ENCODE results near the gene OR10P1.
"Not testable (repeated sequence)": the region's sequence is repeated elsewhere in the genome, so short reads cannot be mapped to it uniquely, and the experiment has no call there.

The OR10P1 gene

GRCh38 chr12:55636853-55637252 is at the start of gene OR10P1:
Gene OR10P1, plus strand, starts transcription at chr12:55636892. Its CDS starts 0 bp downstream, at chr12:55636892.
- no peak for DNase-seq (ENCODE audit: low read depth)

GRCh38 chr12:55590152-55590551 is 46.5 kb upstream of the OR10P1 start:
- not testable (repeated sequence) for DNase-seq (ENCODE audit: low read depth)

- DNase-seq (ENCODE audit: low read depth), result no peak
Observed at GRCh38 chr12:55607821-55608594, 28.7 kb upstream of the OR10P1 start.

DNA sequence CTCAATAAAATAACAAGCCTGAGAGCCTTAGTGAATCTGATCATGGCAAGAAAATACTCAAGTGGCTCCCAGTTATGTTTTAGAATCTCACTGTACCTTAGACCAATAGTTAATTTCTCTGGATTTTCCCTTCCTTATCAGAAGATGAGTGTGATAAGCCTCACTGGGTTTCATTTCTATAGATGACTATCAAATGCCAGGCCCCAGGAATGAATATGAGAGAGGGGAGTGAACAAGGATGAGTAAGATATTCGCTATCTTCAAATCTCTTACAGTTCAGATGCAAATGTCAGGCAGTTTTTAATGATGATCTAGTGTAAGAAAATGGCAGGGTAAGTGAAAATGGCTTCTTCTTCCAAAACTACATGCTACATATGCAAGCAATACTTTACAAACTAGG is 26.1 kb upstream of the OR10P1 start:
- no peak for DNase-seq (ENCODE audit: low read depth)

DNA sequence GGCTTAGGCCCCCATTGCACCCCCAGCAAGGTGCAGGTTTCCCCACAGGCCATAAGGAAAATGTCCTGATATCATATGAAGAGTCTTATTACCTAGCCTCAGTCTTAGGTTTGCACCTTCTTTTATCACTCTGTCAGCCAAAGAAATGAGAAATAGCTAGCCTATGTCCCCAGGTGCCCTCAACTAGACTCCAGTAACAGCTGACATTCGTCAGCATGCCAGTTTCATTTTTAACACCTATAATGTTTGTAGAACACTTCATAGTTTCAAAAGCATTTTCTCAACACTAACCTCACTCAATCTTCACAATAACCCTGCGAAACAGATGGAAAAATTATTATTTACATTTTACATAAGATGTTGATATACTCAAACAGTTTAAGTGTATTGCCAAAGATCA is 24.0 kb upstream of the OR10P1 start:
- no peak for DNase-seq (ENCODE audit: low read depth)

DNA sequence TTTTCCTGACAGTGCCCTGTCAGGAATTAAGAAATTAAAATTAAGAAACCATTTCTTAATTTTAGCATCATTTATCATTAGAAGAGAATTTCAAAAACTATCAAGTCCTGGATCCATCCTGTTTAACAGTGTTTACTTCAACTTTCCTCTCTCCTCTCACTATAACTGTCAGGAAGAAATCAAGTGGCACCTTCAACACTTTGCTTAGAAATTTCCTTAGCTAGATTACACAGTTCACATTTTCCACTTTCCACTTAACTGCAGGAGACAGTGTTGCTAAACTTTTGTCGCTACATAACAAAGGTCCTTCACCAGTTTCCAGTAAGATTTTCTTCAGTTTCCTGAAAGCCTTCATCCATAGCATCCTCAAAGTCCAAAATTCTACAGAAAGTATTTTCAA is 21.9 kb upstream of the OR10P1 start:
- no peak for DNase-seq (ENCODE audit: low read depth)

DNA sequence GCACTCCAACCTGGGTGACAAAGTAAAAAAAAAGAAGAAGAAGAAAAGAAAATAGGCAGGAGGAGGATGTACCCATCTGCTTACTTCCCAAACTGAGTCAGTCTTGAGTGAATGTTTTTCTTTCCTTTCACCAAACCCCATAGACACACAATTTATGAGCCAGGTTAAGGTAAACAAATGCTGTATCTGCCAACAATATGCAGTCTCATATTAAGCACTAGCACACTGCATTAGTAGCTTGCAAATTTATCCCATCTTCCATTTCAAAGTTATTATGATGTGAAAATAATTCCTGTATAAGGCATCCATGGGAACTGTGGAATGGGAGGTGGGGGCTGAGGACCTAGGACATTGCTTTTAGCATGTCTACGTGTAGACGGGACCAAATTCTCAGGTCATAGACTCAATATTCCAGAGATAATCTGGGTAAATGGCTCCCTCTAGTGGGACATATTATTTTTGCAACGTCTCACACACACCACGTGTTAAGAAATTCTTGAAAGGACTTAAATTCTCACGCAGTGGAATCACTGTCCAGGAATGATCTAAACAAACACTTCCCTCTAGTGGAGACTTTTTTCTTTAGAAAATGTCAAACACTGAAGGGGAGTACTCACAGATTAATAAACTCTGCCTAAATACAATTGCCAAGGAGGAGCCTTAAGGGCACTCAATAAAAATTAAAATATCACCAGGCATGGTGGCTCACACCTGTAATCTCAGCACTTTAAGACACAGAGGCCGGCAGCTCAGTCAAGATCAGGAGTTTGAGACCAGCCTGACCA is 17.1 kb upstream of the OR10P1 start:
- peak; percentile 84 for DNase-seq (ENCODE audit: low read depth)

- DNase-seq (ENCODE audit: low read depth), result no peak
Observed at GRCh38 chr12:55624056-55624455, 12.6 kb upstream of the OR10P1 start.

DNA sequence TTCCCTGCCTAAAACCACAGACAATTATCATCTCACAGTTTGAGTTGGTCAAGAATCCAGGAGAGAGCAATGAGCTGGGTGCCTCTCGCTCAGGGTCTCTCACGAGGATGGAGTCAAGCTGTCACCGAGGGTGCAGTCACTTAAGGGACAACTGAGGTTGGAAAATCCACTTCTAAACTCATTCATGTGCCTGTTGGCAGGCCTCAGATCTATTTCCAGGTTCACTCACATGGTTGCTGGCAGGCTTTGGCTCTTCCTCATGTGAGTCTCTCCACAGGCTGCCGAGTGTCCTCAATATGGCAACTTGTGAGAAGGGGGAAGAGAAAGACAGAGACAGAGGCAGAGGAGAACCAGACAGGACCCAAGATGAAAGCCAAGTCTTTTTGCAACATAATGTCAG is 10.5 kb upstream of the OR10P1 start:
- DNase-seq (ENCODE audit: low read depth), result no peak

DNA sequence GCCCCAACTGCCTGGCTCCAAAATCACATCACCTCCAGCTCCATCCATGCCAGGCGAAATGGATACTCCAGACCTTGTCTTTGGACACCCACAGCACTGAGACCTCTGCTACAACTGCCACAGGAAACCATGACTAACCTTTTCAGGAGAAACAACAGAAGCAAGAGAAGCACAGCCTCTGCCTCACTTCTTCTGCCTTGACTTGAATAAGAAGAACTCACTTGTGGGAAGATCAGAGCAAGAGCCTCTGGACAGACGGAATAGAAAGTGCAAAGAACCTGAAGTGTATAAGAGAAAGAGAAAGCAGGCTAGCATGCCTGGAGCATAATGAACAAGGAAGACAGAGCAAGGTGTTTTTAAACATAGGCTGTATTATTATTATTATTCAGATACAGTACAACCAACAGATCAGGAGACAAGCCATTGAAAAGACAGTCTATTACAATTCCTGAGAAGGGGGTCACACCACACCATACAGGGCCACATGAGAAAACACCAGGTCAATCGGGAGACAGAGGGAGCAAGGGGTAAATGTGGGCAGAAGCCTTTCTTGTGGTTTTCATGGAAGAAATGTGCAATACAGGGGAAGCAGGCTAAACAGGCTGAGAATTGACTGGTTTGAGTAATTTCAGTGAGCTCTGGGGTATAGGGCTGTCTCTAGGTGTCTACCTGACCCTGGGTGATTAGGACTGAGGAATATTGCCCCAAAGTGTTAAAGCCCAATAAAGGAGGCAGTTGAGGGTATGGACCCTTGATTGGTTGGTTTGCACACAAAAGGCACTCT is 7.4 kb upstream of the OR10P1 start:
- no peak for DNase-seq (ENCODE audit: low read depth)

DNA sequence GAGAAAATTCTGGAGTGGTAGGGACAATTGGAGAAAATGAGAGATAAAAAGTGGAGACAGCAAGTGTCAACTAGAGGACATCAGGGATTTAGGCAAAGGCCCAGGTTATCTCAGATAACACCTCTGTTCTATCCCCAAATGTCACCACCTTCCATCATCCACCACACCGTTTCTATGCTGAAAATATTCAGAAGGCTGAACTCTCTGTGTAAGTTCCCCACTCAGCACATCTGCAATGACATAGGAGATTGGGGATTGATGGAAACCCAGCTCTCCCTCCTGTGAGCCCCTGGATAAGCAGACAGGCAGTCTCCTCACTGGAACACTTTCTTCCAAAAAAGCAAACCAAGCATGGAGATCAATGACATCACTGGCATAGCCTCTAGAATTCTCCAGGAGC is 5.6 kb upstream of the OR10P1 start:
- DNase-seq (ENCODE audit: low read depth), result no peak

GRCh38 chr12:55631733-55632132 is 5.0 kb upstream of the OR10P1 start:
- no peak for DNase-seq (ENCODE audit: low read depth)

- DNase-seq (ENCODE audit: low read depth), result no peak
Observed at GRCh38 chr12:55633151-55633550, 3.5 kb upstream of the OR10P1 start.

GRCh38 chr12:55636116-55636655 is 506 bp upstream of the OR10P1 start:
- no peak for DNase-seq (ENCODE audit: low read depth)

GRCh38 chr12:55637467-55637866 is 775 bp downstream of the OR10P1 start:
- no peak for DNase-seq (ENCODE audit: low read depth)

DNA sequence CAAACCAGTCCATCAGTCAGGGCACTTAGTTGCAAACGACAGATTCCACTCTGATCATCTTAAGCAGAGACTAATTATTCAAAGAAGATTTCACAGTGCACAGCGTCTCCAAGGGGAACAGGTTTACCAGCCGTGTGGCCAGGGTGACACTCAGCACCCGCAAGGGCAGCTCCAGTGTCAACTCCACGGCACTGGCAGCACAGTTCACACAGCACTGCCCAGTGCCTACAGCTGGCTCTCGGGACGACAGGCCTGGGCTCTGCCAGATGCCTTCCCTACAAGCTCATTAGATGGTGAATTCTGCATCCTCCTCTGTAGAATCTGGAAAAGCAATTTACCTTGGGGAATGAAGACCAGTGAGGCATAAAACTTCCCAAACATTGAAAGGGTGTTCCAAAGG is 4.9 kb downstream of the OR10P1 start:
- no peak for DNase-seq (ENCODE audit: low read depth)

GRCh38 chr12:55642267-55642666 is 5.6 kb downstream of the OR10P1 start:
- DNase-seq (ENCODE audit: low read depth), result no peak

GRCh38 chr12:55642669-55643068 is 6.0 kb downstream of the OR10P1 start:
- DNase-seq (ENCODE audit: low read depth), result no peak

DNA sequence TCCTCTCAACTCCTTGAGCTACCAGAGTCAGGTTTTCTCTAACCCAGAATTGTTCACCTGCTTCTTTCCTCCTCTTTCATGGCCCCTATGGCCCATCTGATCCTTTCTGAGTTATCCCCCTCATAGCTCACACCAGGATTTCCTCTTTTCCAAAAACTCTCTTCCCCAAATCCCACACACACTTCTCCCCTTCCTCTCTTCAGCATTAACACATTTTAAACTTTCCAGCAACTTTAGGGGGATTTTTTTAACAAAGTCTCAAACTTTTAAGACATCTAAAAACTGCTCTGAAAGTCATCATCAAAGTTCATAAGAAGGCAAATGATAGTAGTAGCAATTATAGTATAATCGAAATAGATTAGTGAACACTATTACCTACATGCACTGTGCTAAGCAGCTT is 7.9 kb downstream of the OR10P1 start:
- no peak for DNase-seq (ENCODE audit: low read depth)

DNA sequence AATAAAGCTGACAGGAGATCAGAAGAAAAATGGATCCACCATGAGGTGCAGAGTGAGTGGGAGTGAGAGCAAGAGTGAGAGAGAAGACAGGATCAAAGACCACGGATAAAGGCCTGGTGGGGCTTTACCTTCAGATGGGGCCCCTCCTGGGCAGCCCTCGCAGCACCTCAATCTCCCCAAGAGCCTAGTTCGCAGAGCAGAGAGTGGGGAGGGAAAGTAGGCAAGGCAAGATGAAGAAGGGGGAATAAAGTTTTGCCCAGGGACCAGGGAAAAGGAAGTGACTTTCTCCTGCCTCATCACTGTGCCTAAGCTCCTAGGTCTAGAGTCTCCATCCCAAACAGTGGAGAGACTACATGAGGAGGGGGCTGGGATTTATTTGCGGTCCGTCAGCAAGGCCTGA is 10.3 kb downstream of the OR10P1 start:
- no peak for DNase-seq (ENCODE audit: low read depth)

GRCh38 chr12:55650620-55651298 is 14.1 kb downstream of the OR10P1 start:
- not testable (repeated sequence) for DNase-seq (ENCODE audit: low read depth)

DNA sequence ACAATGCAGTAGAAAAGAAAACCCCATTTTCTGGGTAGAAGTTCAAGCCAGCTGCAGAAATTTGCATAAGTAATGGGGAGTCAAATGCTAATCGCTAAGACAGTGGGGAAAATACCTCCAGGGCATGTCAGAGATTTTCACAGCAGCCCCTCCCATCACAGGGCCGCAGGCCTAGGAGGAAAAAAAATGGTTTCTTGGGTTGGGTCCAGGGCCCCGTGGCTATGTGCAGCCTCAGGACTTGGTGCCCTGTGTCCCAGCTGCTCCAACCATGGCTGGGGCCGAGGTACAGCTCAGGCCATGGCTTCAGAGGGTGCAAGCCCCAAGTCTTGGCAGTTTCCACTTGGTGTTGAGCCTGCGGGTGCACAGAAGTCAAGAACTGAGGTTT is 14.6 kb downstream of the OR10P1 start:
- no peak for DNase-seq (ENCODE audit: low read depth)
